ENCODE data around the gene P3H3.

DNA sequence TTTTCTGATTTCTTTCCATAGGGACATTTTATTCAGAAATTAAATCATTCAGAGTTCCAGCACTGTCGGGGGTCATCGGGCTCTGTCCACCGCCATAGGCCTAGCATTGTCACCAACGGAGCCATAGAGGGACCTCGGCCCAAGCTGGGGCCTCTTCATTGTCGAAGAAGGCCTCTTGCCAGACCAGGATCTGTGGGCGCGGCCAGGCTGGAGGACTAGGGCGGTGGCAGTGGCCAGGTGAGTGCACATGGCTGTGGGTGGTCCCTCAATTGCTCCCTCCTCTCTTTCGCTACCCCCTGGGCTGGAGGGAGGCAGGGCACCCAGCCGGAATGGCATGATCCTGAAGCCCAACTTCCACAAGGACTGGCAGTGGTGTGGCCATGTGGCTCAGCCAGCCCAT lies 55.5 kb downstream of the P3H3 start:
- no peak for TF ChIP-seq ESRRA (IDR thresholded peaks at IDR 0.05; ENCODE audit: borderline replicate concordance, low read length)
- TF ChIP-seq, protein P1, sequence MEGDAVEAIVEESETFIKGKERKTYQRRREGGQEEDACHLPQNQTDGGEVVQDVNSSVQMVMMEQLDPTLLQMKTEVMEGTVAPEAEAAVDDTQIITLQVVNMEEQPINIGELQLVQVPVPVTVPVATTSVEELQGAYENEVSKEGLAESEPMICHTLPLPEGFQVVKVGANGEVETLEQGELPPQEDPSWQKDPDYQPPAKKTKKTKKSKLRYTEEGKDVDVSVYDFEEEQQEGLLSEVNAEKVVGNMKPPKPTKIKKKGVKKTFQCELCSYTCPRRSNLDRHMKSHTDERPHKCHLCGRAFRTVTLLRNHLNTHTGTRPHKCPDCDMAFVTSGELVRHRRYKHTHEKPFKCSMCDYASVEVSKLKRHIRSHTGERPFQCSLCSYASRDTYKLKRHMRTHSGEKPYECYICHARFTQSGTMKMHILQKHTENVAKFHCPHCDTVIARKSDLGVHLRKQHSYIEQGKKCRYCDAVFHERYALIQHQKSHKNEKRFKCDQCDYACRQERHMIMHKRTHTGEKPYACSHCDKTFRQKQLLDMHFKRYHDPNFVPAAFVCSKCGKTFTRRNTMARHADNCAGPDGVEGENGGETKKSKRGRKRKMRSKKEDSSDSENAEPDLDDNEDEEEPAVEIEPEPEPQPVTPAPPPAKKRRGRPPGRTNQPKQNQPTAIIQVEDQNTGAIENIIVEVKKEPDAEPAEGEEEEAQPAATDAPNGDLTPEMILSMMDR (IDR thresholded peaks at IDR 0.05), result no peak

Data from A549 (cell line).